NCI-H526 (cell line): ENCODE results near the gene CCDC89.
A peak's percentile ranks its signal among the peaks of the same experiment; 100 is the strongest.

Experiments used
- DNase-seq, 2 experiments: peaks; one replicate each; lab custom pipeline; 2025; lab: John Stamatoyannopoulos, UW

Gene CCDC89

GRCh38 chr11:85652786-85653447 lies 33.1 kb downstream of the CCDC89 start:
- DNase-seq = no peak

GRCh38 chr11:85651118-85651517 lies 34.9 kb downstream of the CCDC89 start:
- no peak for DNase-seq

- peak; percentile 95 to 98 for DNase-seq
These were observed 38.2 kb downstream of the CCDC89 start, which contains the start of gene TMEM126A for GRCh38 chr11:85647604-85648299. Gene TMEM126A, plus strand, starts transcription at chr11:85647967. Its CDS starts 2,289 bp downstream, at chr11:85650256.

GRCh38 chr11:85647078-85647477 lies 38.9 kb downstream of the CCDC89 start:
- peak in 1 of 2 experiments; percentile 7 for DNase-seq

DNA sequence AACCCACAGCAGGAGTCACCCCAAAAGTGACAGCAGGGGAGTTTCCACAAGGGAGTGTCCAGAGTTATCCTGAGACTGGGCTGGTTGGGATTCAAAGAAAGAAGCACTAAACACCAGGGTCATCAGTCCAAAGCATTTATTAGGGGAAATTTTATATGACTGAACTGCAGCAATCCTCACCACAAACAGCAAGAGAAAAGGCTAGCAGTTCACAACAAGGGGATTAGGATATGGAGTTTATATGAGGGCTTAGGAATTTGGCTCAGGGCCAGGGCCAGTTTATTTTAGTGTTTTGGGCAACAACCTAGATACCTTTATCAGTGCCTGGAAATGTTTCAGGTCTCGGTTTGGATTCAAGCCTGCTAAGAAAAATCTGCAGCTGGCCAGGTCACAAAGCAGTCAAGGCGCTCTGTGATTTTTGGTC lies 42.8 kb downstream of the CCDC89 start:
- no peak for DNase-seq

DNA sequence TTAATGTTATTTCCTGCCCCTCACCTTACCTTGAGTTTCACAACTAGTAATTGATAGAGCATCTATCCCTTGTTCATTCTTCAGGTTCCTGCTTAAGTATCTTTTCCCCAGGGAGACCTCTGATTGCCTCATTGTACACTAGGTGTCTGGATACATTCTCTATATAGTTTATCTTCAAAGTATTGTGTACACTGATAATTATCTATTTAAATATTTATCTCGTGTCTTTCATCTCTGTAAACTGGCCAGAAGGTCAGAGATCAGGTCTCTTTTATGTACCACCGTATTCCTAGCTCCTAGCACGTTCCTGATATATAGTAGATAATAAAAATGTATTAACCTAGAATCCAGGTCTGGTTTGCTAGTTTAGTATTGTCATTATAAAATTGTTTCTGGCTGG lies 51.2 kb downstream of the CCDC89 start:
- DNase-seq = no peak
